Esophagus squamous epithelium (tissue), 4 donors: Measurements from ENCODE around the gene PLCB1.

Experiments
- CTCF ChIP-seq, 6 experiments: fragments of 450-650 bp in 4 of 6; fragments of 200-600 bp in 2 of 6; sonication (generic) in 2 of 6; IDR thresholded peaks; one replicate each; pipeline ENCODE4 v1.5.1; 2016 to 2019; ENCODE audit warnings: antibody characterized with exemption in 6 of 6, mild to moderate bottlenecking in 4 of 6, moderate library complexity in 4 of 6
- POLR2A ChIP-seq, 4 donors: fragments of 450-650 bp; IDR thresholded peaks; one replicate each; pipeline ENCODE4 v1.6.1; 2017; ENCODE audit warnings: antibody characterized with exemption in 4 of 4, mild to moderate bottlenecking in 4 of 4, moderate library complexity in 3 of 4

GRCh38 chr20:8744228-8744844 is 612.3 kb downstream of the PLCB1 start:
- TF ChIP-seq CTCF (IDR thresholded peaks at IDR 0.05) = no peak
- no peak for TF ChIP-seq POLR2A (IDR thresholded peaks at IDR 0.05)
